ENCODE results near the gene MERTK.
"Not testable (repeated sequence)": the region's sequence is repeated elsewhere in the genome, so short reads cannot be mapped to it uniquely, and the experiment has no call there.

Gene MERTK

GRCh38 chr2:111897924-111898702 lies at the start of gene MERTK:
MERTK (plus strand) TSS chr2:111898607; CDS start chr2:111898736, 129 bp downstream.
- DNase-seq, result peak; percentile 27

- not testable (repeated sequence) for DNase-seq
These were observed 47.8 kb upstream of the MERTK start for GRCh38 chr2:111850646-111851045.

- DNase-seq, result not testable (repeated sequence)
These were observed 45.9 kb upstream of the MERTK start for GRCh38 chr2:111852544-111852943.

GRCh38 chr2:111860005-111860404 lies 38.4 kb upstream of the MERTK start:
- not testable (repeated sequence) for DNase-seq

- not testable (repeated sequence) for DNase-seq
These were observed 33.3 kb upstream of the MERTK start for GRCh38 chr2:111865124-111865523.

GRCh38 chr2:111872806-111873205 lies 25.6 kb upstream of the MERTK start:
- DNase-seq, result not testable (repeated sequence)

- DNase-seq, result peak; percentile 45
These were observed 14.5 kb upstream of the MERTK start, which contains the start of gene ANAPC1 for GRCh38 chr2:111883661-111884591. ANAPC1 (minus strand) TSS chr2:111884193; CDS start chr2:111880825, 3,368 bp downstream.

- DNase-seq, result no peak
These were observed 13.8 kb upstream of the MERTK start for GRCh38 chr2:111884592-111884964.

GRCh38 chr2:111896024-111896423 lies 2.4 kb upstream of the MERTK start:
- DNase-seq, result no peak

GRCh38 chr2:111896576-111896975 lies 1.8 kb upstream of the MERTK start:
- DNase-seq, result no peak

- DNase-seq, result no peak
These were observed 830 bp upstream of the MERTK start for GRCh38 chr2:111897630-111897923.

- no peak for DNase-seq
These were observed 502 bp downstream of the MERTK start for GRCh38 chr2:111898703-111899514.

- DNase-seq, result no peak
These were observed 2.5 kb downstream of the MERTK start for GRCh38 chr2:111900859-111901258.

GRCh38 chr2:111903516-111903915 lies 5.1 kb downstream of the MERTK start:
- DNase-seq, result no peak

GRCh38 chr2:111903930-111904439 lies 5.6 kb downstream of the MERTK start:
- DNase-seq, result no peak

GRCh38 chr2:111904726-111905474 lies 6.5 kb downstream of the MERTK start:
- DNase-seq, result no peak

GRCh38 chr2:111905475-111905869 lies 7.1 kb downstream of the MERTK start:
- not testable (repeated sequence) for DNase-seq

GRCh38 chr2:111905990-111906735 lies 7.8 kb downstream of the MERTK start:
- DNase-seq, result no peak

GRCh38 chr2:111908578-111908977 lies 10.2 kb downstream of the MERTK start:
- no peak for DNase-seq

- no peak for DNase-seq
These were observed 10.7 kb downstream of the MERTK start for GRCh38 chr2:111909079-111909478.

GRCh38 chr2:111909997-111910396 lies 11.6 kb downstream of the MERTK start:
- DNase-seq, result not testable (repeated sequence)
